Nucleus accumbens (tissue), 56 donors: ENCODE measurements around the gene DGKH.
A peak's percentile ranks its signal among the peaks of the same experiment; 100 is the strongest.
"Not testable (repeated sequence)": the region's sequence is repeated elsewhere in the genome, so short reads cannot be mapped to it uniquely, and the experiment has no call there.

ENCODE experiments used
- DNase-seq, 56 donors: peaks; one replicate each; lab custom pipeline; 2025; lab: John Stamatoyannopoulos, UW

DGKH gene

DNA sequence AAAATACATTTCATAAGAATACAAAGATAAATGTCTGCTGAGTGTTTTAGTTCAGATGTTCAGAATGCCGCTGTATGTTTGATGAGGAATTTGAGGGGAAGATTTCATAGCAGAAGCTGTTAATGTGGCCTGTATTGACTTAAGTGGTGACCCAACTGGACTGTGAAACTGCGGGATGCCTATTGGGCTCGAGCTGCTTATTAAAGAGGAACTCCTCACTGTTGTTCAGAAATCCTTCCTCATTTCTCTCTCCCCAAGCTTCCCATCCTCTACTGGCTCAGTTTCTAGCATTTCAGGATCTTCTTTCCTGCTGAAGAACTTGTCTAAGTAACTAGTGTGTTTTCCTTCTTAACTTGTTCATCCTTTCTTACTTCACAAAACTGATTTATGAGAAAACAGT is 20.4 kb downstream of the DGKH start:
- no peak for DNase-seq

DNA sequence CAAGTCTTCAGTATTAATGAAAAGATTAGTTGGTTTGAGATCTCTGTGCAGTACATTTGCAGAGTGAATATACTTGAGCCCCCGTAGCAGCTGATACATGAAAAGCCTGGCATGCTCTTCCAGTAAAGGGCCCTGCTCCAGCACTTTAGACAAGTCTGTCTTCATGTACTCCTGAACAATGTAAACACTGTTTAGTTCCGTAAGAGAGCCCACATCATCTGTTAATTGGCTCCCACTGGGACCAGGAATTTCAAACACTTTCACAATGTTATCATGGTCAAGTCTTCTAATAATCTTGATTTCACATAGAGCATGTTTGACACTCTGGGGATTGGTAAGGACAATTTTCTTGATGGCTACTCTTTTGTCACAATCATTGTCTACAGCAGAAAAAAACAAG is 22.2 kb downstream of the DGKH start:
- not testable (repeated sequence) for DNase-seq

DNA sequence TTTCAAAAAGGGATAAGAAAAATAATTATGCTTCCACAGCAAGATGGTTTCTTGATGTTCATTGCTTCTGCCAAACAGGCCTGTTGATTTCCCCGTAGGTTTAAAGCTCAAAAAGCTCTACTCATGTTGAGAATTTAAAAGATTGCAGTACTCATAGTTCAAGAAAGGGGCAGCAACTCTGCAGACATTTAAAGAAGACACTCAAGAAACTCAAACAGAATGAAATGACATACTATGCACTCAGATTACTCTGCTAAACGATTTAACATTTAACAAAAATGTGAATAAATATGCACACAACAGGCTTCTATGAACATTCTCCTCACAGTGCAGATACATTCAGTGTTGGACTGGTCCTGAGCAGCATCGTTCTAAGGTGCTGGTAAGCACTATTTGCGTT is 22.7 kb downstream of the DGKH start:
- not testable (repeated sequence) for DNase-seq

DNA sequence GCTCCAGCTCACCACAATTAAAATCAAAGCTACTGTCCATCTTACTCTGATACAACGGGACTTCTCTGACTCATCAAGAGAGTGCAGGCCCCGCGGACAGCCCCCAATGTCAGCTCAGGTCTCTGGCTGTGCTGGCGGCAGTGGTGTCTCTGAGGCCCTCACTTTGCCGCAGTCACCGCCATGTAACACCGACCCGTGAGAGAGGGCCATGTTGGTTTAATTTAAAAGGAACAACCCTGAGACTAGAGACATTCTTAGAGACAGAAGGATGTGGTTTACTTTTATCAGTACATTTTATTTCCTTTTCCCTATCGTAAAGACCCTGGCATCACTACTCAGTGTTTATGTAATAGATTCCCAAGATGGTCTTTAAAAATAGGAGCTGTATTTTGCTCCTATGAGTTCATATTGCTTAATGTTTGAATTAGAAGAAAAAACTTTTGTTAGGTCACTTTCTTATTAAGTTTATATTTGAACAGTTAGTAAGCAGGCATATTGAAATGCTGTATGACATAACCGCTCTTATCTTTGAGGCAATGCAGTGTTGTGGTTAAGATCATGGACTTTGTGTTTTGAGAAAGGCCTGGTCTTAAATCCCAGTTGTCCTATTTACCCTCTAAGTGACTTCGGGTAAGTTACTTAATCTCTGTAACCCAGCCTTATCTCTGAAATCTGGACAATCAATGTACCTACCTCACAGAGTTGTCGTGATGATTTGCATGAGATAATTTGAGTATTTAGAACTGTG is 23.4 kb downstream of the DGKH start:
- DNase-seq, result no peak

DNA sequence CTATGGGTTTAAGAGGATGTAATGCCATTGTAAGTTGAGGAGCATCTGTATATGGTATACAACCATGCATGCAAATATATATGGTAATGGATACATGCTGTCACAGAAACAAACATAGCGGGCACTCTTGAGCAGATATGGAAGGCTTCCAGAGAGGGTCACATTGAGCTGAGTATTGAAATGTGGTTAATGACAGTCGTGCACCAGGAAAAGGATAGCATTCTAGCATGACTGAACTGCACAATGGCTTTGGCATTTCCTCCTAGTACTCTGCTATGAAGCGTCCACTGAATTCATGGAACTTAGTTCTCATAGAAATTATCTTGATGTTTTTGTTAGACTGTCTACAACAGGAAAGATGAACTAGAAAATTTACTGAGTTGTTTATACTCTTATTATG is 25.2 kb downstream of the DGKH start:
- DNase-seq, result no peak

DNA sequence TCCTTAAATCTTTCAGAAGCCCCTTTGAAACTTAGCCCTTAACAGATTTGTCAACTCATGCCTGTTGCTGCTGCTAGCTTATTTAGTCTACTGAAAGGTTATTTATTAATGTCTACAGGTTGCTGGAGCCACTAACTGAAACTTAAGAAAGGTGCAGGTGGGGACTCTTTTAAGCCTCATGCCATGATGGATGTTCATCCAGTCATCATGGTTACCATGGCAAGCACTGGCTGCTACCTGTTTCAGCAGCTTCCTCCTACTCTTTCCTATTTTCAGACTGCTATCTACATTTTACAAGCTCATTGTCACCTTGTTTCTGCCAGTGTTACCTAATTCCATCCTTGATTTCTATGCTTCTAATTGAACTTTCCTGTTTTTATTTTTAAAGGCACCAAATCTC is 27.1 kb downstream of the DGKH start:
- peak in 20 of 56 donors; percentile 0 to 63 (median 25) for DNase-seq

DNA sequence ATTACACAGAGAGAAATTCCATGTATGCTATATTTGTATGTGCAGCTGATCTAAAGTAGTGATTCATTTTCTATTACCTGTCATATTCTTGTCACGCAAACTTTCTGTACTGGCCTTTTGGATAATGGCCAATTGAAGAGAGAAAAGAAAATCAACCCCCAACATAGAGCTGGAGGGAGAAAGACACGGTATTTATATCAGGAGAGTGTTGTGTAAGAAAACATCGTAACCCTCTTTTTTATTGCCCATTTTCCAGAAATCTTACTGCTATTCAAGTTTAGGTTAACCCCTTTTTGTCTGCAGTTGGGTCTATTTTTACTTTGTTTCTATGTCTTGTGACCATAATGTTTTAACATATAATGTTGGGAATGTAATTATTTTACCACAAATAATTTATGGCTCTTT is 27.9 kb downstream of the DGKH start:
- DNase-seq, result no peak

DNA sequence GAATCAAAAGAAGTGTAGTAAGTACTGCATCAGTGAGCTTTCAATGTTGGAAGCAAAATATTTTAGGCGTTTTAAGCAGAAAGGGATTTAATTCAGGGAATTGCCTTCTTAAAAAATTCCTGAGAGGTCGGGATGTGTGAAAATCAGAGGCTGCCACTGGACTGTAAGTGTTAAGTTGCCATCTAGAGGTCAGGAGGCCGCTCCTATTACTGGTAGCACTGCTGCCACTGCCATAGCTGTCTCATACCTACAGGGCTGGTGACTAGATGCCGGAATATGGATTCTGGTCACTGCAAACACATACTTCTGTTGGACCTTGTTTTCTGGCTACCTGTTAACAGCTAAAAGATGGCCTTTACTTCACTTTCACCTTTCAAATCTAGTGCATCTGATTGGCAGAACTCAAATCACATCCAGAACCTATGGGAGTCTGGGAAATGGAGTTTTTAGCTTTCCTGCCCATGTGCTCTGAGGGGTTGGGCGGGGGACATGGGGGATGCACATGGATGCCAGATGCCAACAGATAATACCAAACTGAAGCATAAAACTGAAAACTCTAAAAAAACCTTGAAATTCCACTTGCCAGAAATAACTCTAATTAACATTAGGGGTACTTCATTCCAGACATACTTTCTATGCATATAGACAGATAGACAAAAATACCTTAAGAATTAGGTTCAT is 29.8 kb downstream of the DGKH start:
- peak in 8 of 56 donors; percentile 2 to 32 (median 12) for DNase-seq

DNA sequence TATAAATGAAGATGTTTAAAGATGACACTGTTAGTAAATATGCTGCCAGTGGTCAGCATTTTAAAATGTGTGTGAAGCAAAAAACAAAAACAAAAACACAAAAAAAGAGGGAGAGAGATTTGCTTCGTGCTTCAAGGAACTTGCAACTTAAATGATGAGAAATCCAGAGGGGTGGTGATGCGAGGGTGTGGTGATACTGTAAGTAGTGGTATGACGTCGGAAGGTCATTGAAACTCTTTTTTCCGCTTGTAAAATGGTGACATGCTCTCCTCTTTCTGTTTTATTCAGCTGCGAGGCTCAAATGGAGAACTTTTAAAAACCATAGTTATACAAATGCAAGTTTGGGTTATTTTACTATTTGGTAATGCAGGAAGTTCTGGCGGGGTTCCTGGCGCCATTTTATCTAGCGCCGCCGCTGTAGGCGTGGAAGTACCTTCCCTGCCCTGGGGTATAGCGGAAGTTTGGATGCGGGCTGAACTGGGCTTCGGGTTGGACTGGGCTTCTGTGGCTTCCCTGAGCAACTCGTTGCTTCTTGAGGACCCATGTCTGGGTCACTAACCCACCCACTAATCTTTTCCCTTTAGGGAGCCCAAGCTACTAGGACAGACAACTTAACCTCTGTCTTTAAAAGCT is 34.8 kb downstream of the DGKH start:
- DNase-seq, result no peak

DNA sequence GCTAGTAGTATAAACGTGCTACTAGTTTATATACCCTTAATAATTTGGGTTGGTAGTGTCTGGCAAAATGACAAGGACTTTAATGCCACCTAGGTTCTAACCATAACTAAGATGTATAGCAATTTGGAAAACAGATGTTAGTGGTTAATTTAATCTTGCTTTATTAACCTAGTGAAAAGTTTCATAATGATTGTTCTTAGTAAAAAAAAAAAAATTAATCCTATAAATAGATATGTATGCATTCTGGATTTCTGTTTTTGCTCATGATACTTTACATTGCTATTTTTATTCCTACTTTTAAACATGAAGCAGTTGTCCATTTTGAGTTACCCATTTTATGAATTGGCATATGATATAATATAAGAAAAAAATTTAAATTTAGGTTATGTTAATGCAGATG is 36.3 kb downstream of the DGKH start:
- DNase-seq, result no peak

DNA sequence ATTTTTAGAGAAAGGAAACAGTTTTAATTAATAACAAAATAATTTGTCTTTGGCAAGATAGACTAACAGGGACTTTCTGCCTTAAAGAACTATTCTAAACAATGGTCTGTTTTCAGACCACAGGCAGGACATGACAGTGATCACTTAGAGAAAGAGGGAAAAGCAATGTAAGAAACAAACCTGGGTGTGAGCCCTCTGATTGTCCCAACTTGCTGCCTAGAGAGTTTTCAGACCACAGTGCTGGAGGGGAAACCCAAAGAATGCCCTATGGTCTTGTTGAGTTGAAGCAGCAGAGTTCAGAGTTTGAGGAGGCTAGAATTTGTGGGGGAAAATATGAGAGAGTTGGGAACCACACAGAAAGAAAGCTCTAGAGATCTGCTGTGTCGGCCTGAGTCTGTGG is 38.1 kb downstream of the DGKH start:
- no peak for DNase-seq

DNA sequence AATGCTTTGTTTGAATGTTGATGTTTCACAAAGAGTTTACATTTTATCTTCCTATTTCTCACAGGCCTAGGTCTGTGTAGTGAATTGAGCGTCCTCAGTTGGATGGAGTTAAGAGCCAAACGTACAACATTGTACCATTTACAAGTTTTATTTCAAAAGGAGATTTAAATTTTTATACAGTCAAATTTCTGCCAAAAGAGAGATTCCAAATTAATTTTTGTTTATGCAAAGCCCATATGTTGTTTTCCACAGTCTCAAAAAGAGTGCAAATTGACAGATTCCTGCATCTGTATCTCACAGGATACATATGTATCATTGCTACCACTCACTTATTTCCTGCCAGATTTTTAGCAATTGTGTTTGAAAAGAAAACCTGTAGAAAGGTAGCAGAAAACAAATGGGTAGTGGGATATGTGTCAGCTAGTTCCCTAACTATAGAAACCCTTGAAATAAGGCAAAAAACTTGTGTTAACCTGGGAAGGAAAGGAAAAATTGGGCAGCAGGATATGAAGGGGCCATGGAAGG is 46.1 kb downstream of the DGKH start:
- no peak for DNase-seq

DNA sequence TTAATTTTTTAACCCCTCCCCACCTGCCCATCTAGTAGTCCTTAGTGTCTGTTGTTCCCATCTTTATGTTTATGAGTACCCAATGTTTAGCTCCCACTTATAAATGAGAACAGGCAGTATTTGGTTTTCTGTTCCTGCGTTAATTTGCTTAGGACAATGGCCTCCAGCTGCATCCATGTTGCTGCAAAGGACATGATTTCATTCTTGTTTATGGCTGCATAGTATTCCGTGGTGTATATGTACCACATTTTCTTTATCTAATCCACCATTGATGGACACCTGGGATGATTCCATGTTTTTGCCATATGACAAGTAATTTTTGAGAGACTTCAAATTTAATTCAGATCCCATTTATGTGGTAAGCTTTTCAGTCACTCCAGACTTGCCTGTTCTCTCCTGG is 47.8 kb downstream of the DGKH start:
- DNase-seq, result not testable (repeated sequence)

DNA sequence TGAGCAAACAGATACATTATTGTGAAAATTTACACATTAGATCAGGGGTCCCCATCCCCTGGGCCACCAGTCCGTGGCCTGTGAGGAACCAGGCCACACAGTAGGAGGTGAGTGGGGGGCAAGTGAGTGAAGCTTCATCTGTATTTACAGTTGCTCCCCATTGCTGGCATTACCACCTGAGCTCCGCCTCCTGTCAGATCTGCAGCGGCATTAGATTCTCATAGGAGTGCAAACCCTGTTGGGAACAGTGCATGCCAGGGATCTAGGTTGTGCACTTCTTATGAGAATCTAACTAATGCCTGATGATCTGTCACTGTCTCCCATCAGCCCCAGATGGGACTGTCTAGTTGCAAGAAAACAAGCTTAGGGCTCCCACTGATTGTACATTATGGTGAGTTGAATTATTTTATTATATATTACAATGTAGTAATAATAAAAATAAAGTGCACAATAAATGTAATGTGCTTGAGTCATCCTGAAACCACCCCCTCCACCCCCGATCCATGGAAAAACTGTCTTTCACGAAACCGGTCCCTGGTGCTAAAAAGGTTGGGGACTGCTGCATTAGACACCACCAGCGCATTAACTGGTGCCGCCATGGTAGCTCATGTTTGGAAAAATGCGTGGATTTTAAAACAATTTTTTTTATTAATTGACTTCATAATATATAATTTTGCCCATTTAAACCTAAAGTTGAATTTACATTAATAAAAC is 51.7 kb downstream of the DGKH start:
- DNase-seq, result peak in 8 of 56 donors; percentile 4 to 54 (median 35)

DNA sequence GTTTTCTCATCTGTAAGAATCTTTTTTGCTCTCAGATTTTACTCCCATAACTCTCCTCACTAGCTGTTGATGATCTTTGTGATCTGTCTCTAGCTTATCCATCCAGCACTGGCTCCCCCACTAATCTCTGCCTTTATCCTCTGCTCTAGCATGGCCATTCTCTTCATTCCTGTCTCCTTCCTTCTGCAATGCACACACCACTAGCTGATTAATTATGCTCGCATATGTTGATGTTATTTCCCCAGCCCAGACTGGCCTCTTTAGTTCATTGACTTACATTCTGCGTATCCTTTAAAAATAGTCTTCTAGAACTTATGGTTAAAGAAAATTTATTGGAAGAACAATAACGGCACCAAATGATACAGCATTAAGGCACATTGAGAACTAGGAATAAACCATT is 52.5 kb downstream of the DGKH start:
- no peak for DNase-seq

DNA sequence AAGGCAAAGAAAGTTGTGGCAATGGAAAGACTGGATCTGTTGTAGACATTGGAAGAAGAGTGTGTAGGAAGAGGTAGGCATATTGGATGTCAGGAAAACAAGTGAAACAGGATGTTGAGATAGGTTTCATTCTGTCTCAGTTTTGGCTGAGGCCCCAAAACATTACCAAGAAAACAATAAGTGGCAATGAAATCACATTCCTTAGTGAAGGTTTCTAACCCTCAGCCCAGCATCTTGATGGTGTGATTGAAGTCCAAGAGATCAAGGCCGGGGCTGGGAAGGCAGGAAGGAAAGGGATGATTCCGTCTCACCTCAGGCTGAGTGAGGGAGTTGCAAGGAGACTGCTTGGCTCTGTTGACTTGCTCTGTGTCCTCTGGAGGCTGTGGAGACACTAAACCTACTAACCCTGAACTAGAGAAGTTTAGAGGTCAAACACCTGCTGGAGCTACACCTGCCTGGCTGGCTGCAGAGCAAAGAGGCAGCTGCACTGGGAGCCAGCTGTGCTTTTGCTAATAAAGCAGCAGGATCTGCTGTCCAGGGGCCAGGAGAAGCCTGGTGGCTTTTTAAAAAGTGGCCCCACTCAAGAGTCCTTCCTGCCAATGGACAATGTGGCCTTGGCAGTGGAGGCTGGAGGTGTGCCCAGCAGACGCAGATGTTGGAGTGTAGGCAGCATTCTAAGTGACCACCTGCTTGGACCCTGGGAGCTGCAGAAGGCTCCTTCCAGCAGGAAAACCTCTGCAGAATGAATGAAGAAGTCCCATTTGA is 53.6 kb downstream of the DGKH start:
- DNase-seq, result no peak

DNA sequence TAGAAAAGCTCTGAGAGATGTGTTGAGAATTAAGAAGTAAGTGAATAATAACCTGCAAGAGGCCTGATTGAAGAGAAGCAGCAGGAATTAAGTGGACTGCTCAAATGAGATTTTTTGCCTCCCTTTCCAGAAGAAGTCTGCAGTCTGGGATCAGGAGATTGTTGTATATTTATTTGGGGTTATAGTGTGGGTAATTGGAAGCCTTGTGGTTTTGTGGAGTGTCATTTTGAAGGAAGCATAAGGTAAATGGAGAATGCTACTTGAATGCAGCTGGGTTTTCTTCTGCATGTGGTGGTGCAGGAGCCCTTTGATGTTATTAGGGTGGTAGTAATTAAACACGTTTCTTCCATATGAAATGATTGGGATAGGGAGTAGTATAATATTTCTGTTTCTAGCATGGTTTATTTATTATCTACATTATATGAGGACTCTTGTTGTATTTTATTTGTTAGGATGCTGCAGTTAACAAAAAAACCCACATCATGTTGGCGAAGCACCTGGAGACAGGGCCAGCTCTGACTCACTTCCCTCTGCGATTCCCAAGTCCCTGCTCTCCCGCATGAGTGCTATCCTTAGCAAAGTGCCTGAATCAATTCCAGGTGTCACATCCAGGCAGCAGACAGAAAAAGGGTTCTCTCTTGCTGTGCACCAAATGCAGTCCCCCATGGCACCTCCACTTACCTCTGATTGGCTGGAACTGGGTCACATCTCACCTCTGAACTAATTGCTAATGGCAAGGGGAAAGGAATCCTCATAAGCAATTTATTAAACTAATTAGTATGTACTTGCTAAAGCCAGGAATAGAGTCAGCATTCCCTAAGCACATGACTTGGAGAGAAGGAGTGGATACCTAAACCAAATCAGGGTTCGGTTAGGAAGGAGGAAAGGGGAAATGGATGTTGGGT is 54.8 kb downstream of the DGKH start:
- no peak for DNase-seq

DNA sequence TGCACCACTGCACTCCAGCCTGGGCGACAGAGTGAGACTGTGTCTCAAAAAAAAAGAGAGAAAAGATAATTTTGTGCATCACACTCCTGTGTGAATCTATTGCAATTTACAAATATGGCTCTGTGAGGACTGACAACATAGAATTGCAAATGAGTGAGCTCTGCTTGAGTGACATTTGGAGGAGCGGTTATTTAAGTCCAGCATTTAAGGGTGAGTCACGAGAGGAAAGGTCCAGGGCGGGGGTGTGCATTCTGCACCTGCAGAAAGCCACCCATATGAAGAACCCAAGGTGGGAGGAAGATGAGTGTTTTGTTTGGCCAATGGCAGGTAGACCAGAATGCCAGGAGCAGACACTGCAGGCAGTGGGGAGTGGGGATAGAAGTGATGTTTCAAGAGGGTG is 58.5 kb downstream of the DGKH start:
- DNase-seq, result no peak

DNA sequence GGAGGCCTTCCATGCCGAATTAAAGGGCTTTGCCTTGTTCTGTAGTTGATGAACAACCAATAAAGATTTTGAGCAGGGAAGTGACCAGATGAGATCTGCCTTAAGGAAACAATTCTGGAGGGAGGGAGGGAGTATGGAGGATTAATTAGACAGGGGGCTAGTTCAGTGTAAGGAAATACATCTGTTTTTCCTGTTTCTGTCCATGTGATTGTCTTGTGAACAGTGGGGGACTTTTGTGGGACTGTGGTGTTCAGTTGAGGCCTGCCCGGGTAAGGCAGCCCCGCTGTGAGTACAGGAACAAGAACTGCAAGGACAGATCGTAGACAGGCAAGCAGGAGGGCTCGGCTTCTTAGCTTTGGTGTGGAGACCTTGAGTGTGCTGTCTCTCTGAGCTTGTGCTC is 59.0 kb downstream of the DGKH start:
- DNase-seq, result no peak
